AG20443 (cell line): Measurements from ENCODE around the gene SUCO.

Experiments
- DNase-seq: peaks from one replicate; pipeline ENCODE4 v3.0.0; 2012; ENCODE audit warnings: low spot score, mixed read lengths

SUCO gene

GRCh38 chr1:172515436-172515835 lies 17.5 kb upstream of the SUCO start:
- no peak for DNase-seq

DNA sequence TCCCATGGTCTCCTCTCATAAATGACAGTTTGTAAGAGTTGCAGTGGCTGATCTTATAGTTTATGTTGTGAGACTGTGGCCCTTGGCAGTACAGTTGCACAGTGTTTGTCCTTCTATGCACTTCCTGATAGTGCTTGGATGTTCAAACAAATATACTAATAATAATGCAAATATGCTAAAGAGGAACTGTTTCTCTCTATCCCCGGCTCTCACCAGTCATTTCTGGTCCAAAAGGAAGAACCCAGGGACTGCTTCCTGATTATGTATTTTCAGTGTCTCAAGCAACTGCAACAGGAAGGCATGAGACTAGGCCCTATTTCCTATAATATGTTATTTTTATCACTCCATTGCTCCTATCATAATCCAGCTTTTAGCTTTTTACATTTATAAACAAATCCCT lies 17.0 kb upstream of the SUCO start:
- no peak for DNase-seq

- no peak for DNase-seq
These were observed 15.9 kb upstream of the SUCO start for GRCh38 chr1:172517081-172517480.

DNA sequence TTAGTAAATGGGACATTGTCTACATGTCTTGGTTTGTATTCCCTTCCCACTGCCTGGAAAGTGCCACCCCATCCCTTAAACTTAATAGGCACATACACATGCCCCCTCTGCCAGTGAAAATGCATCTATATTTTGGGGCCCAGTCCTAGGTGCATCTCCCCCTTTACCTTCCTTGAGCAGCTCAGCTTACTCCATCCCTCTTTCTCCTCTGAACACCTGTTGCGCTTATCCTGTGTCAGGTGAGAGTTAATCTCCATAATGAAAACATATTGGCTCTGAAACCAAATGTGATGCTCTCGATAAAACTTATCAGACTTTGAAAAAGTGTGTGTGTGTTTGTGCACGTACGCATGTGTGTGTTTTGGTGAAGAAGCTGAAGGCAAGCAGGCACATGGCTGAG lies 15.4 kb upstream of the SUCO start:
- no peak for DNase-seq

- DNase-seq = no peak
These were observed 3.6 kb upstream of the SUCO start for GRCh38 chr1:172529304-172529703.

GRCh38 chr1:172530000-172530399 lies 3.0 kb upstream of the SUCO start:
- DNase-seq = no peak

- DNase-seq = no peak
These were observed 1.4 kb upstream of the SUCO start for GRCh38 chr1:172531412-172532182.

- DNase-seq = peak; percentile 93
These were observed 709 bp upstream of the SUCO start for GRCh38 chr1:172532183-172532699.

- no peak for DNase-seq
These were observed 682 bp downstream of the SUCO start for GRCh38 chr1:172533513-172534151.

GRCh38 chr1:172536256-172536655 lies 3.3 kb downstream of the SUCO start:
- no peak for DNase-seq

DNA sequence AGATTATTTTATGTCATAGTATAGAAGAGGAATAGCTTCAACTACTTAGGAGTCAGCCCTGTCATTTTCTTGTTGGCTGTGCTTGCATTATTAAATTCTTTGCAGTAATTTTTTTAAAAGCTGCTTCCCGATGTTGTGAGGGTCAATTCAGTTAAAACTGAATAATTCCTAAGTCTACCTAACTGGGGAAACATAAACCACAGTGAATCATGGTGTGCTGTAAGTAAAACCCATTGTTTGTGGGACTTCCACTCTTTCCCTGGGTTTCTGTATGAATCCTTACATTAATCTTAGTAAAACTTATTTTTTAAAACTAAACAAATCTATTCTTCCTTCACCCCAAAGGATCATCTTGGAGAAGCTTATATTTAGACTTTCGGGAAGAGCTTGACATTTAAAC lies 4.4 kb downstream of the SUCO start:
- no peak for DNase-seq

DNA sequence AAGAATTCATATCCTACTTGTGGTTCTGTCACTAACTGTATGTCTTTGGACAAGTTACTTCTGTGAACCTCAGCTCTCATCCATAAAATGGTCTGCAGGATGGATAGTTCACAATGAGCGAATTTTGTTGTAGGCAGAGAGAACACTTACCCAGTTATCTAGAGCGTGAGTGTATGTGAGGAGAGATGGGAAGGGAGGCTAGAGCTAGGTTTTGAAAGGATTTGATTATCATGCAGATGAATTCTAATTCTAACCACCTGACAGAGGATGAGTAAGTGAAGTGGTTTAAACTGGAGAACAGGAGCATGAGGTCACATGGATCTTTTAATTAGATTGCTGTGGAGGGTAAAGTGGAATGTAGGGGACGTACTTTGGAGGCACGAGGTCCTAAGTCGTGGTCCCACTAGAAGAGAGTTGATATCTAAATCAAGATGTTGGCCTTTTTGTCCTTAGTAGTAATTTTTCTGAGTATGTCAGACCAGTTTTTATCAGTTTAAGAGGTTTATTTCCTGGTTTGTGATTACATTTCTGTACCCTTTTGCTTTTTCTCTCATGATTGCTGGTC lies 5.0 kb downstream of the SUCO start:
- DNase-seq = no peak

DNA sequence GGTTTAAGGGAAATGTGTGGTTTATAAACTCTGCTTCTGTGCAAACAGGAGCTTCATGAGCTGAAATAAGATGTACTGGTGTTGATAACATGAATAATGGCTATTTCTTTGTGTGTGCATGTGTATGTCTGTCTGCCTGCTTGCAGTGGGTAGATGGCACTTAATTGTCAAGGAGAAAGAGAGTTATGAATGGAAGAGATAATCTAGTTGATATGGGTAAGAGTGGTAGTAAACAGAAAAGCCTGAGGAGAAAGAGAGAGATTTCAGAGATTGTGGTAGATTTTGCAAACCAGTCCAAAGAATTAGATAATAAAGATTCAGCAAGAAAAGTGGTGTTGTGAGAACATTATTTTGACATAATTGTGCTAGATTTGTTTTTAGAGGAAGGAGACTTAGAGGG lies 7.7 kb downstream of the SUCO start:
- no peak for DNase-seq

DNA sequence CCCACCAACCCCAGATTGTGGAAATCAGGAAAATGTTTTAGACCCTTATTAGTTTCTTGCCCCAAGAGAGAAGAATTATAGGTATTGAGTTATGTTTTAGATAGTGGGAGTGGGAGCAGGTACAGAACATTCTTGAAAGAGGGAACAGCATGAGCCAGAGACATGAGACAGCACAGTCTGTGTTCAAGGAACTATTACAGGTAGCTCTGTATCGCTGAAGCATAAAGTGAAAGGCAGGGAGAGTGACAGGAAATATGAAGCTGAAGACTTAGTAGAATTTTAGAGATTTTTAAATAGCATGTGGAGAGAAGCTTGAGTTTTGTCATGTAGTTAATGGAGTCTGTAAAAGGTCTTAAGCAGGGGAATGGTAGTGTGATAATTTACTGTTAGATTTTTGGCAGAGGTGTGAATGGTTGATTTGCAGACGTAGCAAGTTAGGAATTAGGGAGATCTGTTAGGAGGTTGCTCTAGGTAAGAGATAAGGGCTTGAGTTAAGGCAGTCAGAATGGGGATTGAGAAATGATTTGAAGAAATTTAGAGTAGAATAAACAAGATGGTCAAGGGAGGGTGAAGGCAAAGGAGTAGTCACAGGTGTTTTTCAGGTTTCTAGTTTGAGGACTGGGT lies 11.6 kb downstream of the SUCO start:
- DNase-seq = no peak

DNA sequence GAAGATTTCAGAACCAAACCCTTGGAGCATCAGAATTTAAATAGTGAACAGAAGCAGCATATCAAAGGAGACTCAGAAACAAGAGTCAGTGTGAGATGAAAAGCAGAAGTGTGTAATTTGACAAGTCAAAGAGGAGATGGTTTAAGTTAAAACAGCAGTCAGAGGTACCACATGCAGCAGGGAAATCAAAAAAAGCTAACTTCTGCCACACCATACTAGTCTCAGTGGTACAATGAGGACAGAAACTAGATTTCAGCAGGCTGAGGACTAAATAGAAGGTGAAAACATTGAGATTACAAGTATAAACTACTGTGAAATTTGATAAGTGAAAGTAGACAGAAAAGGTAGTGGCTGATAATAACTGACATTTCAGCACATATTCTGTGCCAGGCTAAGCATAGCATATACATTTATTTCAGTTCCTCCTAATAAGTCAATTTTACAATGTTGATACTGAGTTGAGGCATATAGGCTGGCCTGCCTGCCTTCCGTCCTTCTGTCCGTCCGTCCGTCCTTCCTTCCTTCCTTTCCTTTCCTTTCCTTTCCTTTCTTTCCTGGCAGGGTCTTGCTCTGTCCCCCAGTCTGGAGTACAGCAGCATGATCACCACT lies 12.6 kb downstream of the SUCO start:
- DNase-seq = no peak

DNA sequence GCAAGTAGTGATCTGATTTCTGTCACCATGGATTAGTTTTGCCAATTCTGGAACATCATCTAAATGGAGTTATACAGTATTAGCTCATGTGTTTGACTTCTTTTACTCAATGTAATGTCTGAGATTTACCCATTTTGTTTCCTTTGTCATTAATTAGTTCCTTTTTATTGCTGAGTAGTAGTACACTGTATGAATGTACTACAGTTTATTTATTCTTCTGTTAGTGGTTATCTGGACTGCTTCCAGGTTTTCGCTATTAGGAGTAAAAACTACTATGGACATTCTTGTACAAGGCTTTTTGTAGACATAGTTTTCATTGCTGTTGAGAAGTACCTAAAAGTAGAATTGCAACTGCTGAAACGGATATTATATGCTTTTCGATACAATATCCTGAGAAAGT lies 14.1 kb downstream of the SUCO start:
- DNase-seq = no peak

GRCh38 chr1:172549621-172550280 lies 16.8 kb downstream of the SUCO start:
- DNase-seq = no peak

DNA sequence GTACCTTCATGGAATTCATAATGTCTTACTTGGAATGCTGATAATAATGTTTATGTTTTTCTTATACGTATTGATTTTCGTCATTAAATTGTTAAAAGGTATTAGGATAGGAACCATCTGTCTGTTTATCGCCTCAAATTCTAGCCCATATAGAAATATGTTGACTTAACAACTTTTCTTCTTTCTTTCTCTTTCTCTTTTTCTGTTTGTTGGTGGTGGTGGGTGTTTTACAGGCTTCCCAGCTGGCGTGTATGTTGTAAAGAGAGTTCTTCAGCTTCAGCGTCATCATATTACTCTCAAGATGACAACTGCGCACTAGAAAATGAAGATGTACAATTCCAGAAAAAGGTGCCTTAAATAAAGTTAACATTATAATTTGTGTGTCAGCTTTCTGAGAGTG lies 18.3 kb downstream of the SUCO start:
- DNase-seq = no peak

GRCh38 chr1:172554915-172555314 lies 22.0 kb downstream of the SUCO start:
- no peak for DNase-seq

DNA sequence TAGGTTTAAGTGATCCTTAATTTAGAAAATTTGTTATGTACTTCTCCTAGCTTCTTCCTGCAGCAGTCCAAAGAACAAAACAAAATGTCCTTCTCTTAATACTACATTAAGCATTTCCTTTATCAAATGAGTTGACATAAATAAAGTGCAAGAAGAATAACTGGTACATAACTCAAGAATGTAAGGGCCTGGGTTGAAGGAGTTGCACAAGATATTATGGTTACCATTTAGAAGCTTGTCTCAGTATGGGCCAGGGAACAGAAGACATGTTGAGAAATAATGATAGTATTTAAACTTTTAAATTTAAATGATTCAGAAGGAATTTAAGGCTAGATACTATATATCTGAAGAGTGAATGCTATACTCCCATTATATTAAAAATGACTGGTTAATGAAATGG lies 23.5 kb downstream of the SUCO start:
- no peak for DNase-seq

DNA sequence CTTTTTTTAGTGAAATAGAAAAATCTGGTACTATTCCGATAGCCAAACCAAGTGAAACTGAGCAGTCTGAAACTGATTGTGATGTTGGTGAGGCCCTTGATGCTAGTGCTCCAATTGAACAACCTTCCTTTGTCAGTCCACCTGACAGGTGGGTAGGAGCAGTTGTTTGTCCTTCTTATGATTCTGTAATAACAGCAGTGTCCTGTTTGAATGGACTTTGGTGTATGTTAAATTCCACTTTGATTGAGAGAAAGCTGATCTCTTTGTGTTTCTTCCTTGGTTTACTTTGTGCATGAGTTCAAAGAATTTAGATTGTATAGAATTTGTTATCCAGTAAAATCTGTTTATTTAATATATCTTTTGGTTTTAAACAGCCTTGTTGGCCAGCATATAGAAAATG lies 24.3 kb downstream of the SUCO start:
- no peak for DNase-seq
